Aorta (tissue), 4 donors: ENCODE results near the gene SEMA5A. TPM values are rescaled to one million over a fixed set of nuclear protein-coding genes. Genes with fewer than 3 reads are reported as not detected.

Source experiments
- microRNA-seq, 2 donors: library from miRNA; unstranded; fragments of <30 nt; microRNA quantifications; one replicate each; pipeline ENCODE4 v1.2.0, GENCODE V29; 2020
- polyA plus RNA-seq, 2 donors: library from polyadenylated mRNA; stranded (reverse); fragments of 200-250 nt; gene quantifications; one replicate each; pipeline ENCODE4 v1.2.3, GENCODE V29; 2013
- total RNA-seq, 2 donors: library from RNA; stranded (reverse); fragmentation: NEBNext Ultra II Directional; extraction: Animal tissue kit (Norgen Biotek cat#: 25700); gene quantifications; one replicate each; pipeline ENCODE4 v1.2.1, GENCODE V29; 2021
- donor health status: healthy with polysubstance abuse.
- donor health status: Bipolar disorder and iron deficiency.
- donor health status: DM: no; HTN: no; CAD: no.
- donor health status: DM: yes; HTN: yes; CAD: no.

Gene SEMA5A
- total and polyA plus RNA-seq, 4 donors = 1.8 to 21.8 (median 12.7) TPM

Small RNAs within 50 kb of the gene (microRNA-seq; reads per million reads assigned to microRNA genes)
- 0.60 to 3.0 reads per million in 2 donors for gene MIR4636

Other genes starting within 250 kb of the SEMA5A start
- gene TAS2R1, start 84.3 kb upstream of the SEMA5A start, total RNA-seq = not detected
- not detected for gene TAS2R1, start 84.3 kb upstream of the SEMA5A start, polyA plus RNA-seq